Neutrophil (primary cell): ENCODE measurements around the gene VTN.

Experiments used
- H3K27ac ChIP-seq: fragments of 200-600 bp; sonication (generic); 2 replicates; pipeline ENCODE4 v1.5.1; 2016; ENCODE audit warnings: mild to moderate bottlenecking, moderate library complexity
- H3K27me3 ChIP-seq: fragments of 200-600 bp; sonication (generic); 2 replicates; pipeline ENCODE4 v1.6.0; 2016; ENCODE audit warnings: mild to moderate bottlenecking
- H3K36me3 ChIP-seq: fragments of 200-600 bp; sonication (generic); 2 replicates; pipeline ENCODE4 v1.5.1; 2017
- H3K4me1 ChIP-seq, 2 experiments: fragments of 200-600 bp in 1 of 2; sonication (generic) in 1 of 2; 1 replicate in 1 of 2; 2 replicates in 1 of 2; pipeline versions ENCODE4 v1.5.1 to v1.6.1; 2013 to 2016; ENCODE audit warnings: low read depth in 1 of 2, low read length in 1 of 2, mild to moderate bottlenecking in 1 of 2, moderate library complexity in 1 of 2; ENCODE audit not compliant: control insufficient read depth in 1 of 2, insufficient read depth in 1 of 2
- H3K4me3 ChIP-seq, 2 experiments: fragments of 200-600 bp in 1 of 2; sonication (generic) in 1 of 2; 1 replicate in 1 of 2; 2 replicates in 1 of 2; pipeline ENCODE4 v1.5.1; 2013 to 2016; ENCODE audit warnings: low read depth in 1 of 2, low read length in 1 of 2, mild to moderate bottlenecking in 1 of 2, moderate library complexity in 1 of 2
- H3K9me3 ChIP-seq: fragments of 200-600 bp; sonication (generic); 2 replicates; pipeline ENCODE4 v1.5.1; 2016
- CTCF ChIP-seq: fragments of 200-600 bp; sonication (generic); IDR thresholded peaks from 2 replicates; pipeline ENCODE4 v1.5.1; 2016; ENCODE audit warnings: antibody characterized with exemption

Gene VTN

GRCh38 chr17:28398280-28398981 lies 28.3 kb upstream of the VTN start:
- no peaks in the 10 kb centered on the region for H3K9me3 ChIP-seq
- H3K27ac ChIP-seq, result no peak overlapping the region
- H3K36me3 ChIP-seq, result no peaks in the 10 kb centered on the region
- no peaks in the 10 kb centered on the region for H3K4me1 ChIP-seq
- H3K27me3 ChIP-seq, result no peaks in the 10 kb centered on the region
- no peak overlapping the region for H3K4me3 ChIP-seq
- TF ChIP-seq CTCF, result no peak

GRCh38 chr17:28397687-28398279 lies 27.7 kb upstream of the VTN start:
- no peak for TF ChIP-seq CTCF

GRCh38 chr17:28397275-28397674 lies 27.2 kb upstream of the VTN start:
- H3K36me3 ChIP-seq, result no peaks in the 10 kb centered on the region
- no peak for TF ChIP-seq CTCF
- H3K27me3 ChIP-seq, result no peaks in the 10 kb centered on the region
- H3K27ac ChIP-seq, result no peak overlapping the region
- H3K4me1 ChIP-seq, result no peaks in the 10 kb centered on the region
- no peaks in the 10 kb centered on the region for H3K9me3 ChIP-seq
- no peak overlapping the region for H3K4me3 ChIP-seq

More at GRCh38 chr17:28397687-28398279, 27.7 kb upstream of the VTN start:
- no peaks in the 10 kb centered on the region for H3K27me3 ChIP-seq
- no peak overlapping the region for H3K27ac ChIP-seq
- H3K4me3 ChIP-seq, result no peak overlapping the region
- no peaks in the 10 kb centered on the region for H3K36me3 ChIP-seq
- H3K9me3 ChIP-seq, result no peaks in the 10 kb centered on the region
- no peaks in the 10 kb centered on the region for H3K4me1 ChIP-seq

GRCh38 chr17:28396635-28397239 lies 26.6 kb upstream of the VTN start:
- Histone ChIP-seq H3K4me1 (no peaks in the 10 kb centered on the region), H3K36me3 (no peaks in the 10 kb centered on the region), H3K4me3 (no peak overlapping the region), H3K27ac (no peak overlapping the region), H3K27me3 (no peaks in the 10 kb centered on the region), H3K9me3 (no peaks in the 10 kb centered on the region)
- TF ChIP-seq CTCF, result no peak

GRCh38 chr17:28395968-28396367 lies 25.9 kb upstream of the VTN start:
- Histone ChIP-seq H3K4me3 (no peak overlapping the region), H3K27ac (no peak overlapping the region), H3K36me3 (no peaks in the 10 kb centered on the region), H3K27me3 (no peaks in the 10 kb centered on the region), H3K9me3 (no peaks in the 10 kb centered on the region), H3K4me1 (no peaks in the 10 kb centered on the region)
- TF ChIP-seq CTCF, result no peak
